Psoas muscle (tissue), 8 donors: ENCODE results near the gene TEX10. TPM values are rescaled to one million over a fixed set of nuclear protein-coding genes. Genes with fewer than 3 reads are reported as not detected.

Experiments used
- ATAC-seq, 4 donors: fragments of 200-7000 bp; cut with Tn5 transposase; one replicate each; pipeline ENCODE4 v1.9.1; 2020; ENCODE audit warnings: moderate library complexity in 3 of 4, mild to moderate bottlenecking in 2 of 4
- DNase-seq, 2 donors: peaks; one replicate each; pipeline ENCODE4 v3.0.0-alpha.2; 2020
- H3K27ac ChIP-seq: fragments of 200-600 bp; one replicate; pipeline ENCODE4 v1.8.0; 2022
- H3K27me3 ChIP-seq, 3 donors: fragments of 200-600 bp in 1 of 3; one replicate each; pipeline versions ENCODE4 v1.6.1 to v1.8.0; 2013 to 2022; ENCODE audit warnings: low read length in 2 of 3, mild to moderate bottlenecking in 2 of 3, moderate library complexity in 1 of 3; ENCODE audit not compliant: insufficient read depth in 3 of 3
- H3K36me3 ChIP-seq, 2 donors: fragments of 200-600 bp in 1 of 2; one replicate each; pipeline versions ENCODE4 v1.6.1 to v1.8.0; 2013 to 2022; ENCODE audit warnings: low read depth in 1 of 2, mild to moderate bottlenecking in 1 of 2, moderate library complexity in 1 of 2; ENCODE audit not compliant: insufficient read depth in 1 of 2
- H3K4me1 ChIP-seq: fragments of 200-600 bp; one replicate; pipeline ENCODE4 v1.8.0; 2022
- H3K4me3 ChIP-seq: fragments of 200-600 bp; one replicate; pipeline ENCODE4 v1.8.0; 2022; ENCODE audit warnings: mild to moderate bottlenecking
- H3K9me3 ChIP-seq: fragments of 200-600 bp; one replicate; pipeline ENCODE4 v1.8.0; 2022
- WGBS, 3 donors: extraction: QIAGEN DNeasy Blood & Tissue Kit; methylation state at CpG; one replicate each; pipeline versions ENCODE4 v1.1.6 to v1.1.7; 2013; 5-methylcytosine and 5-hydroxymethylcytosine counted together
- intact Hi-C, 2 donors: fragments of 100-400 bp; cut with DNase I; formaldehyde crosslinking; loops; one replicate each; pipeline versions ENCODE4 v1.11.0 to v1.14.2; 2022
- polyA plus RNA-seq, 3 donors: library from polyadenylated mRNA; stranded (reverse); fragments of 200-250 nt; gene quantifications; one replicate each; pipeline ENCODE4 v1.2.3, GENCODE V29; 2013
- total RNA-seq, 4 donors: library from RNA; stranded (reverse); fragmentation: NEBNext Ultra II Directional in 2 of 4; extraction: Animal tissue kit (Norgen Biotek cat#: 25700) in 2 of 4; gene quantifications; one replicate each; pipeline versions ENCODE4 v1.2.1 to v1.2.4, GENCODE V29; 2021 to 2023
- TF ChIP-seq, protein P1 (sequence below): fragments of 200-600 bp; IDR thresholded peaks from one replicate; pipeline ENCODE4 v1.8.0; 2022; ENCODE audit warnings: antibody characterized with exemption
- donor health status: healthy with polysubstance abuse.
- donor health status: DM: no; HTN: no; CAD: no; lungs with moderate emphysema.
- donor health status: Bipolar disorder and iron deficiency.
- donor health status: healthy.
- donor health status: DM: yes; HTN: yes; CAD: no.
- donor health status: DM: no; HTN: no; CAD: no.
- donor health status: DM: no; HTN: no; CAD: no.
- donor health status: DM: yes; HTN: yes; CAD: no.

Gene TEX10
- total and polyA plus RNA-seq, 7 donors, result 9.8 to 23.1 (median 14.5) TPM

DNA sequence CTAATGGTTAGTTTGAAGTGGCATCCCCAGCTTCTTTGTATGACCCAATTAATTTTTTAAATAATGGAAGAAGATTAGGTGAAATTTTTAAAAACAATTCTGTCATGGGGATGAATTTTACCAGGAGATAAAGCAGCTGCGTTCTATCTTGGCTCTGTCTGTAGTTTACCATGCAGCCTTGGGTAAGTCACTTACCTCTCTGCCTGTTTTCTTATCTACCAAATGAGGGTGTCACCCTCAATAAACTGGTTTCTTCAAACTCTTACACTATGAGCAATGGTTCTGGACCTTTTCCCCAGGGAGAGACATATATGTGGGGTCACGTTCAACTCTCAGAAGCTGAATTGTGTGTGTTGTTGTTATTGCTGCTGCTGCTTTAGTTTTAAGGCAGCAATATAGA lies 71.7 kb downstream of the TEX10 start:
- ATAC-seq (no peak), DNase-seq (no peak)
- TF ChIP-seq, protein P1, sequence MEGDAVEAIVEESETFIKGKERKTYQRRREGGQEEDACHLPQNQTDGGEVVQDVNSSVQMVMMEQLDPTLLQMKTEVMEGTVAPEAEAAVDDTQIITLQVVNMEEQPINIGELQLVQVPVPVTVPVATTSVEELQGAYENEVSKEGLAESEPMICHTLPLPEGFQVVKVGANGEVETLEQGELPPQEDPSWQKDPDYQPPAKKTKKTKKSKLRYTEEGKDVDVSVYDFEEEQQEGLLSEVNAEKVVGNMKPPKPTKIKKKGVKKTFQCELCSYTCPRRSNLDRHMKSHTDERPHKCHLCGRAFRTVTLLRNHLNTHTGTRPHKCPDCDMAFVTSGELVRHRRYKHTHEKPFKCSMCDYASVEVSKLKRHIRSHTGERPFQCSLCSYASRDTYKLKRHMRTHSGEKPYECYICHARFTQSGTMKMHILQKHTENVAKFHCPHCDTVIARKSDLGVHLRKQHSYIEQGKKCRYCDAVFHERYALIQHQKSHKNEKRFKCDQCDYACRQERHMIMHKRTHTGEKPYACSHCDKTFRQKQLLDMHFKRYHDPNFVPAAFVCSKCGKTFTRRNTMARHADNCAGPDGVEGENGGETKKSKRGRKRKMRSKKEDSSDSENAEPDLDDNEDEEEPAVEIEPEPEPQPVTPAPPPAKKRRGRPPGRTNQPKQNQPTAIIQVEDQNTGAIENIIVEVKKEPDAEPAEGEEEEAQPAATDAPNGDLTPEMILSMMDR, result no peak
- H3K4me3 ChIP-seq, result no peak overlapping the region
- H3K9me3 ChIP-seq, result no peaks in the 10 kb centered on the region
- WGBS, 3 donors, result 93 to 96% (median 94%) methylated on average over 2 of the region's 2 CpGs
- H3K4me1 ChIP-seq, result no peaks in the 10 kb centered on the region
- peaks cover 0 to 58% of the 10 kb centered on the region in 2 donors for H3K36me3 ChIP-seq
- H3K27ac ChIP-seq, result no peak overlapping the region
- H3K27me3 ChIP-seq, result no peaks in the 10 kb centered on the region
- intact Hi-C loops, result no loop called here

DNA sequence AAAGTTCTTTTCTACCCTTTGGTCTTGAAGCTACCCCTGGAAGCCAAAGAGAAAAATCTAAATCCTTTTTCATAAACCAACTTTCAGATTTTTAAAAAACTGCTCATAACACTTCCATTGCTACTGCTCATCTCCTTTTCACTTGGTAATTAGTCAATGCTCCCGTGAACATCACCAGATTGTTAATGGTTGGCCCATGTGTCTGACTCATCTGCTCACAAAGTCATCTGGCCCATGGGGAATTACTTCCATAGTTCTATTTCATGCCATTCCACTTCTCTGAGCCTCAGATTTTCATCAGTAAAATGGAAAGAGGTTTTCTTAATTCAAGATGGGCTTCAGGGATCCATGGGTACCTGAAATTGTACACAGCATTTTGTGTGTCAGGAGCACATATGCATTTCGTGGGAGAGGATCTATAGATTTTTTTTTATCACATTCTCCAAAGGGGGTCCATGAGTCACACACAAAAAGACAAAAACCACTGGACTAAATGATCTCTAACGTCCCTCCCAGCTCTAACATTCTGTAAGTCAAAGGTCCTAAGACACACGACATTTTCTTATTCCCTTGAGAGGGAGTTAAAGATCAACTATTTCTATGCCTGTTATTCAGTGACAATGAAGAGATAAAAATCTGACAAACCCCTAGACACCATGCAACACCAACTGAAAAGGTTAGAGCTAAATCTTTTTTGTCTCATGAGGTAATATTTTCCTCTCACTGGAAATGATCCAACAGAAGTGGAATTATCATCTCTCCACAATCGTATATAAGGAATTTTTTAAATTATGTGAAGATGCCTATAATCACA lies 75.4 kb downstream of the TEX10 start:
- WGBS, 3 donors, result 64 to 70% (median 65%) methylated on average over 5 of the region's 5 CpGs
- Histone ChIP-seq H3K9me3 (no peaks in the 10 kb centered on the region), H3K27me3 (no peaks in the 10 kb centered on the region), H3K27ac (no peak overlapping the region), H3K36me3 (peaks cover 3 to 67% of the 10 kb centered on the region in 2 donors), H3K4me1 (no peaks in the 10 kb centered on the region), H3K4me3 (no peak overlapping the region)
- intact Hi-C loops, result no loop called here
- TF ChIP-seq, protein P1, result no peak
- DNase-seq (no peak), ATAC-seq (no peak)

DNA sequence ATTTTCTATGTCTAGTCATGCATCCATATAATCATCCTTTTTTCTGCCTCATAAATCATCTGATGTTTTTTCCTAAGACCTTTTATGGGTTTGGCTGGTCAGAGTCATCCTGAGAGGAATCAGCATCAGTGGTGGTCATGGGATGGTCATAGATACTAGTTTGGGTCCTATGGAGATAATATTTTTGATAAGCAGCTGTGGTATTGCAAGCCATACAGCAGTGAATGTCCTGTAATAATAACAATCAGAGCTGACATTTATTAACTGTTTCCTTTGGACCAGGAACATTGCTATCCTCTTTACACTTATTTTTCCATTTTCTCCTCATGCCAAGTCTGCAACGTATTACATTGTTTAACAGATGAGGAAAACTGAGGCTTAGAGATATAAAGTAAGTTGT lies 83.1 kb downstream of the TEX10 start:
- intact Hi-C loops, result no loop called here
- H3K4me1 ChIP-seq, result no peaks in the 10 kb centered on the region
- H3K27ac ChIP-seq, result no peak overlapping the region
- ATAC-seq, result no peak
- no peak for DNase-seq
- no peaks in the 10 kb centered on the region for H3K27me3 ChIP-seq
- peaks cover 3 to 61% of the 10 kb centered on the region in 2 donors for H3K36me3 ChIP-seq
- TF ChIP-seq, protein P1, result no peak
- WGBS, 3 donors, result 91 to 98% (median 95%) methylated on average over 1 of the region's 1 CpG
- H3K9me3 ChIP-seq, result no peaks in the 10 kb centered on the region
- H3K4me3 ChIP-seq, result no peak overlapping the region

DNA sequence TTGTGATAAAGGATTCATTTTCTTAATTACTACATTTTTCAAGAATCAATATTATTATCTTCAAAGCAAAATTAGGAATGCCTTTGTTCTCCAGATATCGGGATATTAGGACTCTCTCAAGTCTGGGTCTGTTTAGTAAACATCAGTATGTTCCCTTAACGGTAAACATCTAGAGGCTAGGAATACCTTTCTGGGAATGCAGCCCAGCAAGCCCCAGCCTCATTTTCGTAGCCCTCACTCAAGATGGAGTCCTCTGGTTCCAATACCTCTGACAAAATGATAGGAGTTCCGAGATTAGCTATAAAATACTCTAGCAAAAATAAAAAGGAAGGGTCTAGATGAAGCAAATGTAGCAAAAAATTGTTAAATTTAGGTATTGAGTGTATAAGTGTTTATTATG lies 84.5 kb downstream of the TEX10 start:
- TF ChIP-seq, protein P1, result no peak
- Histone ChIP-seq H3K9me3 (no peaks in the 10 kb centered on the region), H3K36me3 (peaks cover 3 to 48% of the 10 kb centered on the region in 2 donors), H3K27ac (no peak overlapping the region), H3K4me1 (no peaks in the 10 kb centered on the region), H3K27me3 (no peaks in the 10 kb centered on the region), H3K4me3 (no peak overlapping the region)
- ATAC-seq, result no peak
- 94 to 95% (median 95%) methylated on average over 4 of the region's 4 CpGs for WGBS, 3 donors
- no peak for DNase-seq
- intact Hi-C loops, result no loop called here

DNA sequence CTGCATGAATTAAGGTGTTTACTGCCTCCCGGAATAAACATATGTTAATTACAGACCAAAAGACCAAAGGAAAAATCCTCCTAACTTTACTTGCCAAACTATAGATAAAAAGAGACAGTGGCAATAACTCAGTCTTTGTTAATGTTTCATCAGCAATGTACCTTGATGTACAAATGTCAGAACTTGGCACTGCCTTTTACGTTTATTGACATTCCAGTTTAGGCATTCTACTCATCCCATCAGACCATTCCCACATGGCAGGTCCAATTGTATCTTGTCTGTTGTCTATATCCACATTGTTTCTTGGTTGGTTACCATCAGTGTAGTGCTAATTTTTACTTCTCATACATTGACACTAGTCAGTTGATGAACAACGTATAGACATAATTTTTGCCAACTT lies 85.5 kb downstream of the TEX10 start:
- ATAC-seq, result no peak
- Histone ChIP-seq H3K36me3 (peaks cover 0 to 38% of the 10 kb centered on the region in 2 donors), H3K4me3 (no peak overlapping the region), H3K27me3 (no peaks in the 10 kb centered on the region), H3K9me3 (no peaks in the 10 kb centered on the region), H3K27ac (no peak overlapping the region), H3K4me1 (no peaks in the 10 kb centered on the region)
- no peak for DNase-seq
- intact Hi-C loops, result no loop called here
- TF ChIP-seq, protein P1, result no peak
- 95 to 98% (median 97%) methylated on average over 3 of the region's 3 CpGs for WGBS, 3 donors
